A549 (cell line): ENCODE results near the gene UBE2S. TPM values are rescaled to one million over a fixed set of nuclear protein-coding genes. Genes with fewer than 3 reads are reported as not detected.
A peak's percentile ranks its signal among the peaks of the same experiment; 100 is the strongest.

Experiments used
- ATAC-seq, 2 experiments: fragments of 200-7000 bp in 1 of 2; fragments of >200 bp in 1 of 2; cut with Nextera tagmentation in 1 of 2; cut with Tn5 transposase in 1 of 2; 3 replicates each; pipeline versions ENCODE4 v1.8.0 to v1.9.1; 2018 to 2020; ENCODE audit warnings: mild to moderate bottlenecking in 1 of 2, moderate library complexity in 1 of 2
- CTCF ChIA-PET: fragments of 300-600 bp; sonication (Branson Sonifier 250); formaldehyde crosslinking; extraction: SDS; loops from one replicate; lab custom pipeline; 2021; ENCODE audit warnings: antibody characterized with exemption, inconsistent platforms; lab: Yijun Ruan, JAX
- POLR2A ChIA-PET: fragments of 350-600 bp; formaldehyde crosslinking; extraction: SDS; loops from one replicate; lab custom pipeline; 2021; ENCODE audit warnings: antibody characterized with exemption, inconsistent platforms; lab: Yijun Ruan, JAX
- DNase-seq, 2 experiments: peaks; one replicate each; pipeline versions ENCODE4 v3.0.0 to v3.0.0-alpha.2; 2011 to 2016; ENCODE audit warnings: low read depth in 1 of 2, low spot score in 1 of 2
- FAIRE-seq: peaks from 2 replicates; lab custom pipeline; 2011; peaks lifted over from hg19 to GRCh38; lab: Jason Lieb, UNC
- H3K27ac ChIP-seq, 2 experiments: fragments of >200 bp; sonication (Bioruptor Twin); formaldehyde crosslinking; 3 replicates each; pipeline ENCODE4 v1.5.1; 2016 to 2017
- H3K4me1 ChIP-seq: fragments of >200 bp; sonication (Bioruptor Twin); formaldehyde crosslinking; 3 replicates; pipeline ENCODE4 v1.6.1; 2016
- H3K4me2 ChIP-seq: fragments of >200 bp; sonication (Bioruptor Twin); formaldehyde crosslinking; 3 replicates; pipeline ENCODE4 v1.6.1; 2016
- H3K4me3 ChIP-seq: fragments of >200 bp; sonication (Bioruptor Twin); formaldehyde crosslinking; 3 replicates; pipeline ENCODE4 v1.5.1; 2016
- H3K9me3 ChIP-seq: fragments of >200 bp; sonication (Bioruptor Twin); formaldehyde crosslinking; 3 replicates; pipeline ENCODE4 v1.6.1; 2016
- CBX2 ChIP-seq: fragments of 200-600 bp; sonication (generic); IDR thresholded peaks from 2 replicates; pipeline ENCODE4 v1.6.1; 2016; ENCODE audit warnings: low read depth, mild to moderate bottlenecking, borderline replicate concordance
- CBX8 ChIP-seq: fragments of 200-600 bp; sonication (generic); IDR thresholded peaks from 2 replicates; pipeline ENCODE4 v1.6.1; 2016
- CEBPB ChIP-seq, 2 experiments: fragments of >200 bp in 1 of 2; sonication (Bioruptor Twin) in 1 of 2; formaldehyde crosslinking in 1 of 2; IDR thresholded peaks; 2 replicates each; pipeline ENCODE4 v1.6.1; 2012 to 2016
- EHF ChIP-seq: fragments of 250-450 bp; sonication (Bioruptor Pico); IDR thresholded peaks from 2 replicates; pipeline ENCODE4 v1.5.0; 2020; ENCODE audit warnings: mild to moderate bottlenecking
- EHMT2 ChIP-seq: fragments of 200-600 bp; sonication (generic); IDR thresholded peaks from 2 replicates; pipeline ENCODE4 v1.6.1; 2016; ENCODE audit warnings: antibody characterized with exemption, low read depth, mild to moderate bottlenecking, moderate library complexity
- GATA3 ChIP-seq: IDR thresholded peaks from 2 replicates; pipeline ENCODE4 v1.6.1; 2012; ENCODE audit warnings: borderline replicate concordance
- HEYL ChIP-seq: fragments of 250-450 bp; sonication (Bioruptor Pico); IDR thresholded peaks from 2 replicates; pipeline ENCODE4 v1.8.0; 2021; ENCODE audit warnings: mild to moderate bottlenecking, moderate library complexity
- HOXA7 ChIP-seq: fragments of 250-450 bp; sonication (Bioruptor Pico); IDR thresholded peaks from 2 replicates; pipeline ENCODE4 v1.5.0; 2020; ENCODE audit warnings: mild to moderate bottlenecking, moderate library complexity
- HOXB13 ChIP-seq: fragments of 250-450 bp; sonication (Bioruptor Pico); IDR thresholded peaks from 2 replicates; pipeline ENCODE4 v1.5.0; 2020; ENCODE audit warnings: low read depth, mild to moderate bottlenecking, moderate library complexity
- HOXB5 ChIP-seq: fragments of 250-450 bp; sonication (Bioruptor Pico); IDR thresholded peaks from 2 replicates; pipeline ENCODE4 v1.5.0; 2020; ENCODE audit warnings: mild to moderate bottlenecking, moderate library complexity
- JUN ChIP-seq, 2 experiments: fragments of >200 bp; sonication (Bioruptor Twin); formaldehyde crosslinking; IDR thresholded peaks; 2 replicates in 1 of 2; 3 replicates in 1 of 2; pipeline ENCODE4 v1.6.1; 2016 to 2017
- MAFK ChIP-seq: fragments of 450-650 bp; IDR thresholded peaks from 2 replicates; pipeline ENCODE4 v1.6.1; 2014; ENCODE audit not compliant: partially characterized antibody
- MAZ ChIP-seq: fragments of 150-350 bp; IDR thresholded peaks from 2 replicates; pipeline ENCODE4 v1.6.1; 2014; ENCODE audit warnings: antibody characterized with exemption, low read depth, low read length, borderline replicate concordance
- MYC ChIP-seq: IDR thresholded peaks from 2 replicates; pipeline ENCODE4 v1.6.1; 2012; ENCODE audit warnings: mild to moderate bottlenecking, inconsistent platforms, low read length, improper control_type of control experiment, borderline replicate concordance
- POLR2A ChIP-seq: IDR thresholded peaks from 2 replicates; pipeline ENCODE4 v1.6.1; 2012; ENCODE audit warnings: mild to moderate bottlenecking, low read length
- POLR2AphosphoS2 ChIP-seq: conservative IDR thresholded peaks from 2 replicates; pipeline ENCODE4 v1.6.1; 2012; ENCODE audit warnings: low read length, improper control_type of control experiment, inconsistent platforms
- RCOR1 ChIP-seq: fragments of 150-350 bp; IDR thresholded peaks from 2 replicates; pipeline ENCODE4 v1.6.1; 2014; ENCODE audit warnings: antibody characterized with exemption, low read length, low read depth
- TFCP2L1 ChIP-seq: fragments of 250-450 bp; sonication (Bioruptor Pico); IDR thresholded peaks from 2 replicates; pipeline ENCODE4 v1.5.0; 2021; ENCODE audit warnings: mild to moderate bottlenecking
- WGBS: methylation state at CpG from one replicate; pipeline ENCODE4 v1.1.6; 2017; ENCODE audit errors: missing lambda C conversion rate; 5-methylcytosine and 5-hydroxymethylcytosine counted together
- polyA plus RNA-seq, 4 experiments: library from polyadenylated mRNA; depleted of rRNA in 3 of 4; stranded (reverse); fragments of >200 nt; fragmentation: RNase III in 1 of 4; extraction: RNeasy Plus Mini Kit Qiagen cat#74134 plus additional on column Dnase treatment in 1 of 4; gene quantifications; 2 replicates in 3 of 4; 3 replicates in 1 of 4; pipeline ENCODE4 v1.2.3, GENCODE V29; 2011 to 2017
- TF ChIP-seq, protein P1 (sequence below): fragments of 250-450 bp; sonication (Bioruptor Pico); IDR thresholded peaks from 2 replicates; pipeline ENCODE4 v1.5.0; 2021; ENCODE audit warnings: mild to moderate bottlenecking, moderate library complexity, borderline replicate concordance
- TF ChIP-seq, protein P2 (sequence below): fragments of >200 bp; sonication (Bioruptor Twin); formaldehyde crosslinking; IDR thresholded peaks from 3 replicates; pipeline ENCODE4 v1.6.1; 2016
- TF ChIP-seq, protein P3 (sequence below): IDR thresholded peaks from 2 replicates; pipeline ENCODE4 v1.6.1; 2012; ENCODE audit warnings: low read depth, borderline replicate concordance

The UBE2S gene
- polyA plus RNA-seq, 2 of the 4 experiments (the other 2 are of a cell fraction), result 139 to 295 TPM

DNA sequence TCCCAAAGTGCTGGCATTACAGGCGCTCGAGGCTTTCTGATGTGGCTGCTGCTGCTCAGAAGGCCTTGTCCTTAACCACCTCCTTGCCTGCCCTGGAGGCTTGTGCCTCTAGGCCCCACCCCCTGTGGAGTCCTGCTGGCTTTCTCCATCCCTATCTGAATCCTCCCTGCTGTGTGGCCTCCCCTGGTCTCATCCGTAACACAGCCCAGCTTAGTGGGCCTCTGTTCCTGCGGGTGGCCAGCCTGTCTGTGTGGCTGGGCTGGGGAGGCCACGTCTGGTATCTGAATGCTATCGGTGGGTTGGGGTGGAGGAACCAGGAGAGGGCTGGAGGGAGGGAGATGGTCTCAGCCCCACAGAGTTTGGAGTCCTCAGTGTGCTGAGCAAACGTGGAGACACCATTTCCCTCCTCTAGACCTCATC is 17.1 kb downstream of the UBE2S start:
- CTCF ChIA-PET, result interaction anchor here (0.8 to 7.0 kb wide), 9 partner anchors 12 to 257 kb away, joined by 3 to 38 read pairs (median 6); partner anchors contain the start of genes CCDC106 and UBE2S
- POLR2A ChIA-PET, result interaction anchor here (0.8 to 6.5 kb wide), 5 partner anchors 15 to 273 kb away, joined by 3 to 55 read pairs (median 4); partner anchors contain the start of genes HSPBP1, PPP1R12C and UBE2S
- whole genome bisulfite sequencing, result 83% methylated on average over 7 of the region's 7 CpGs
- Histone ChIP-seq H3K9me3 (no peaks in the 10 kb centered on the region), H3K4me2 (peak overlapping the region; percentile 90; the same call in 2 of the 3 replicates), H3K4me1 (peaks cover 61% of the 10 kb centered on the region), H3K4me3 (no peak overlapping the region), H3K27ac (peak overlapping the region in 1 of 2 experiments; percentile 99; a peak in 3 of 6 replicates)
- FAIRE-seq, result no peak
- ATAC-seq, result no peak
- DNase-seq, result no peak
- TF ChIP-seq TFCP2L1 (CRISPR knock-in tag) (0 out of 2 replicates have a peak, but pooled peaks have one; percentile 9), GATA3 (0 out of 2 replicates have a peak, but pooled peaks have one; percentile 8), EHF (CRISPR knock-in tag) (no peak)

DNA sequence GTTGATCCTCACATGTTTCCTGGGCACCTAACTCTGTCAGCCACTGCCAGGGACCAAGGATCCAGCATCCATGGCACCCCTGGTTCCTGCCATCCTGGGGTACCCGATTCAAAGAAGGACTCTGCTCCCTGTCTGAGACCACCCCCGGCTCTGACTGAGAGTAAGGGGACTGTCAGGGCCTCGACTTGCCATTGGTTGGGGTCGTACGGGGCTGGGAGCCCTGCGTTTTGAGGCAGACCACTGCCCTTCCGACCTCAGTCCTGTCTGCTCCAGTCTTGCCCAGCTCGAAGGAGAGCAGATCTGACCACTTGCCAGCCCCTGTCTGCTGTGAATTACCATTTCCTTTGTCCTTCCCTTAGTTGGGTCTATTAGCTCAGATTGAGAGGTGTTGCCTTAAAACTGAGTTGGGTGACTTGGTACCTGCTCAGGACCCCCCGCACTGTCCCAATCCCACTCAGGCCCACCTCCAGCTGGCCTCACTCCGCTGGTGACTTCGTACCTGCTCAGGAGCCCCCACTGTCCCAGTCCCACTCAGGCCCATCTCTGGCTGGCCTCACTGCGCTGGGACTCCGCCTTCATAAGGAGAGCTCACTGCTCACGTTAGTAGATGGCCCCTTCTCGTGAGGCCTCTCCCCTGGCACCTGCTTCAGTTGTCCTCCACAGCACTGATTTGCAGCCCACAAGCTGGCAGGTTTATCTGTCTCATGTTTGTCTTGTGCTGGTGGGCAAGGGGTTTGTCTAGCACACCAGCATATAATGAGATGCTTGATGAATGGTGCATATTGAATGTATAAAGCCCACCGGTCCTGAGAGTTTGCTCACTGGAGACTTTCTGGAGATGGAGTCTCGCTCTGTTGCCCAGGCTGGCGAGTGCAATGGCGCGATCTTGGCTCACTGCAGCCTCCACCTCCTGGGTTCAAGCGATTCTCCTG is 17.9 kb downstream of the UBE2S start:
- TF ChIP-seq GATA3 (no peak), HEYL (no peak), POLR2A (peak; percentile 29; the same call in 1 of the 2 replicates), MYC (no peak), CBX2 (no peak), JUN (IDR thresholded peaks at IDR 0.05) (peak; percentile 18 to 65; a peak in 3 of 5 replicates), EHMT2 (no peak), MAZ (no peak), HOXB13 (CRISPR knock-in tag) (no peak), CEBPB (IDR thresholded peaks at IDR 0.05) (no peak), POLR2AphosphoS2 (no peak; the same call in 1 of the 2 replicates), EHF (CRISPR knock-in tag) (no peak), MAFK (no peak), RCOR1 (no peak), HOXB5 (CRISPR knock-in tag) (no peak), CBX8 (no peak), HOXA7 (no peak)
- TF ChIP-seq, protein P1, sequence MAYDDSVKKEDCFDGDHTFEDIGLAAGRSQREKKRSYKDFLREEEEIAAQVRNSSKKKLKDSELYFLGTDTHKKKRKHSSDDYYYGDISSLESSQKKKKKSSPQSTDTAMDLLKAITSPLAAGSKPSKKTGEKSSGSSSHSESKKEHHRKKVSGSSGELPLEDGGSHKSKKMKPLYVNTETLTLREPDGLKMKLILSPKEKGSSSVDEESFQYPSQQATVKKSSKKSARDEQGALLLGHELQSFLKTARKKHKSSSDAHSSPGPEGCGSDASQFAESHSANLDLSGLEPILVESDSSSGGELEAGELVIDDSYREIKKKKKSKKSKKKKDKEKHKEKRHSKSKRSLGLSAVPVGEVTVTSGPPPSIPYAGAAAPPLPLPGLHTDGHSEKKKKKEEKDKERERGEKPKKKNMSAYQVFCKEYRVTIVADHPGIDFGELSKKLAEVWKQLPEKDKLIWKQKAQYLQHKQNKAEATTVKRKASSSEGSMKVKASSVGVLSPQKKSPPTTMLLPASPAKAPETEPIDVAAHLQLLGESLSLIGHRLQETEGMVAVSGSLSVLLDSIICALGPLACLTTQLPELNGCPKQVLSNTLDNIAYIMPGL (CRISPR knock-in tag), result no peak
- TF ChIP-seq, protein P2, sequence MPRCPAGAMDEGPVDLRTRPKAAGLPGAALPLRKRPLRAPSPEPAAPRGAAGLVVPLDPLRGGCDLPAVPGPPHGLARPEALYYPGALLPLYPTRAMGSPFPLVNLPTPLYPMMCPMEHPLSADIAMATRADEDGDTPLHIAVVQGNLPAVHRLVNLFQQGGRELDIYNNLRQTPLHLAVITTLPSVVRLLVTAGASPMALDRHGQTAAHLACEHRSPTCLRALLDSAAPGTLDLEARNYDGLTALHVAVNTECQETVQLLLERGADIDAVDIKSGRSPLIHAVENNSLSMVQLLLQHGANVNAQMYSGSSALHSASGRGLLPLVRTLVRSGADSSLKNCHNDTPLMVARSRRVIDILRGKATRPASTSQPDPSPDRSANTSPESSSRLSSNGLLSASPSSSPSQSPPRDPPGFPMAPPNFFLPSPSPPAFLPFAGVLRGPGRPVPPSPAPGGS, result peak; percentile 39; the same call in 2 of the 3 replicates
- TF ChIP-seq, protein P3, sequence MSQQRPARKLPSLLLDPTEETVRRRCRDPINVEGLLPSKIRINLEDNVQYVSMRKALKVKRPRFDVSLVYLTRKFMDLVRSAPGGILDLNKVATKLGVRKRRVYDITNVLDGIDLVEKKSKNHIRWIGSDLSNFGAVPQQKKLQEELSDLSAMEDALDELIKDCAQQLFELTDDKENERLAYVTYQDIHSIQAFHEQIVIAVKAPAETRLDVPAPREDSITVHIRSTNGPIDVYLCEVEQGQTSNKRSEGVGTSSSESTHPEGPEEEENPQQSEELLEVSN, result no peak
- Histone ChIP-seq H3K27ac (peak overlapping the region; percentile 15 to 99; a peak in 3 of 6 replicates), H3K9me3 (no peaks in the 10 kb centered on the region), H3K4me3 (peak overlapping the region; percentile 89; the same call in 2 of the 3 replicates), H3K4me2 (peak overlapping the region; percentile 90), H3K4me1 (peaks cover 64% of the 10 kb centered on the region)
- CTCF ChIA-PET, result interaction anchor here (0.8 to 7.0 kb wide), 10 partner anchors 13 to 248 kb away, joined by 3 to 38 read pairs (median 4); partner anchors contain the start of gene UBE2S
- FAIRE-seq (no peak), DNase-seq (no peak), ATAC-seq (no peak)
- POLR2A ChIA-PET, result interaction anchor here (0.6 to 6.5 kb wide), 6 partner anchors 16 to 233 kb away, joined by 3 to 55 read pairs (median 4); partner anchors contain the start of genes HSPBP1, IL11 and UBE2S
- 90% methylated on average over 21 of the region's 21 CpGs for WGBS
